Ishikawa (cell line): Measurements from ENCODE around the gene PRDM16.

Experiments used
- CEBPB ChIP-seq: IDR thresholded peaks from 2 replicates; pipeline ENCODE4 v1.6.1; 2012
- EP300 ChIP-seq: IDR thresholded peaks from 2 replicates; pipeline ENCODE4 v1.6.1; 2012; ENCODE audit warnings: borderline replicate concordance
- RAD21 ChIP-seq: IDR thresholded peaks from 2 replicates; pipeline ENCODE4 v1.6.1; 2012; ENCODE audit warnings: low read depth
- TCF12 ChIP-seq: IDR thresholded peaks from 2 replicates; pipeline ENCODE4 v1.6.1; 2012; ENCODE audit warnings: low read depth
- TF ChIP-seq, protein P1 (sequence below): IDR thresholded peaks from 2 replicates; pipeline ENCODE4 v1.6.1; 2012

DNA sequence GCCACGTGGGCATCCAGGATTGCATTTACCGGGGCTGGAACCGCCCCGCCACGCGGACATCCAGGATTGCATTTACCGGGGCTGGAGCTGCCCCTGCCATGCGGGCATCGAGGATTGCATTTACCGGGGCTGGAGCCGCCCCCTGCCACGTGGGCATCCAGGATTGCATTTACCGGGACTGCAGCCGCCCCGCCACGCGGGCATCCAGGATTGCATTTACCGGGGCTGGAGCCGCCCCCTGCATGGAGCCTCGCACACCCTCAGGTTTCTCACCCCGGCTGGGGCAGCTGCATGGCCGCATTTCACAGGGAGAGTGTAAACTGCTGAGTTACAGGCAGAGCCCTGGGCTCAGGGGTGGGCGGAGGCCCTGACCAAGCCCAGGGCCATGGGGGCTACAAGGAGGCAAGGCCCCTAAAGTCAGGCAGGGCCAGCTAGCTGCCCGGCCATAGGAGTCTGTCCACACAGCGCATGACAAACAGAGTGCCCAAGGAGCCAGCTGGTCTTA is 218.7 kb downstream of the PRDM16 start:
- TF ChIP-seq TCF12 (no peak), EP300 (no peak), RAD21 (no peak), CEBPB (no peak)
- TF ChIP-seq, protein P1, sequence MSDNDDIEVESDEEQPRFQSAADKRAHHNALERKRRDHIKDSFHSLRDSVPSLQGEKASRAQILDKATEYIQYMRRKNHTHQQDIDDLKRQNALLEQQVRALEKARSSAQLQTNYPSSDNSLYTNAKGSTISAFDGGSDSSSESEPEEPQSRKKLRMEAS, result no peak
